Esophagus squamous epithelium (tissue), 4 donors: Measurements from ENCODE around the gene LTK.

Experiments
- CTCF ChIP-seq, 6 experiments: fragments of 450-650 bp in 4 of 6; fragments of 200-600 bp in 2 of 6; sonication (generic) in 2 of 6; IDR thresholded peaks; one replicate each; pipeline ENCODE4 v1.5.1; 2016 to 2019; ENCODE audit warnings: antibody characterized with exemption in 6 of 6, mild to moderate bottlenecking in 4 of 6, moderate library complexity in 4 of 6
- POLR2A ChIP-seq, 4 donors: fragments of 450-650 bp; IDR thresholded peaks; one replicate each; pipeline ENCODE4 v1.6.1; 2017; ENCODE audit warnings: antibody characterized with exemption in 4 of 4, mild to moderate bottlenecking in 4 of 4, moderate library complexity in 3 of 4

- no peak for TF ChIP-seq CTCF (IDR thresholded peaks at IDR 0.05)
- no peak for TF ChIP-seq POLR2A (IDR thresholded peaks at IDR 0.05)
Measured at GRCh38 chr15:41535544-41535943, 21.9 kb upstream of the LTK start.
